ENCODE results near the gene PLEKHD1.

Gene PLEKHD1

DNA sequence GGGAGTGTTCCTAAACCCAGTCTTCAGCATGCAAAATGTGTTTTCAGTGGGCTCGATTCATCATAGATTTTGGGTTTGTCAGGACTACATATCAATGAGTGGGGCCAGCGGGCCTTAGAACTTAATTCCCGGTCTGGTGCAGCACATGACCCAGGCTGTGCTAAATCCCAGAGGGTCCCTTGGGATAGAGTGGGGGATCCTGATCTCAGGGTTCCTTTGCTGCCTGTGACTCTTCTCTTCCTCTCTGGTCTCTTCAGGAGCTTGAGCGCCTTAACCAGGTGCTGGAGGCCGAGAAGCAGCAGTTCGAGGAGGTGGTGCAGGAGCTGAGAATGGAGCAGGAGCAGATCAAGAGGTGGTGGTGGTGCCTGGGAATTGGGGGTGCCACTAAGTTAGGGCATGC is 37.5 kb downstream of the PLEKHD1 start:
- no peak for DNase-seq

DNA sequence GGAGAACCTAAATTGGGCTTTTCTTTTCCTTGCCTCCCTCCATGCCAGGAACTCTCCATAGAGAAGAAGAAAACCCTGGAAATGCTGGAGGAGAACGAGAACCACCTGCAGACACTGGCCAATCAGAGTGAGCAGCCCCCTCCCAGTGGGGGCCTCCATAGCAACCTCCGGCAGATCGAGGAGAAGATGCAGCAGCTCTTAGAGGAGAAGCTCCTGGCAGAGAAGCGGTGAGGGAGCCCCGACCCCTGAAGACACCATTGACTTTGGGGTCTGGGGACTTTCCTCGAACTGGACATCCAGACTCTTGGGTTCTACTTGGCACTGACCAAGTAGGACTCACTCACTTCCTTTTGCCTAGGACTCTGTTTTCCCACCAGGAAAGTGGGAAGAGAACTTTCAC is 41.4 kb downstream of the PLEKHD1 start:
- no peak for DNase-seq

DNA sequence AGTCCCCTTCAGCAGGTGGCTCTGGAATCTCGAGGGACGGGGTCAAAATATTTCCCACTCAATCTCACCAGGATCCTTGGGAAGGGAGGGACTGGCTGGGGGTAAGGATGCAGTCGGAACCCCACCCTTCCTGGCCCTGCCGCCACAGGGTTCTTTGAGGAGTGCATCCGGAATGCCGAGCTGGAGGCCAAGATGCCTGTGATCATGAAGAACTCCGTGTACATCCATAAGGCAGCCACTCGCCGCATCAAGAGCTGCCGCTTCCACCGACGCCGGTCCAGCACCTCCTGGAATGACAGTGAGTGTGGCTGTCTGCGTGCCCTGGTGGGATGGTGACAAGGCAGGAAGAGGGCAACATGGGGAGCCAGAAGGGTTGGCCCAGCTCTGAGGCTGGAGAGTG is 43.1 kb downstream of the PLEKHD1 start:
- no peak for DNase-seq

DNA sequence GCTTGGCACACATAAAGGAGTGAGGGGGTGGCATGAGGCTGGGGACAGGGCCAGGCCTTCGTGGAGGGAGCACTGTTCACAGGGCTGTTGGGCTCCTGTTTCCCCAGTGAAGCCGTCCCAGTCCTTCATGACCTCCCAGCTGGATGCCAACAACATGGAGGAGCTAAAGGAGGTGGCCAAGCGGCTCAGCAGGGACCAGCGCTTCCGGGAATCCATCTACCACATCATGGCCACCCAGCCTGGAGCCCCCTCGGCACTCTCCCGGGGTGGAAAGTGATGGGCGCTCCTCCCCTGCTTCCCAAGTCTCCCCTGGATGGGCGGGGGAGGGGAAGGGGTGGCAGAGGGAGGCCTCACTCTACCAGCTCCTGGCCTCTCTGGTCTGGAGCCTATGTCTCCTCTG is 43.6 kb downstream of the PLEKHD1 start:
- DNase-seq = no peak

DNA sequence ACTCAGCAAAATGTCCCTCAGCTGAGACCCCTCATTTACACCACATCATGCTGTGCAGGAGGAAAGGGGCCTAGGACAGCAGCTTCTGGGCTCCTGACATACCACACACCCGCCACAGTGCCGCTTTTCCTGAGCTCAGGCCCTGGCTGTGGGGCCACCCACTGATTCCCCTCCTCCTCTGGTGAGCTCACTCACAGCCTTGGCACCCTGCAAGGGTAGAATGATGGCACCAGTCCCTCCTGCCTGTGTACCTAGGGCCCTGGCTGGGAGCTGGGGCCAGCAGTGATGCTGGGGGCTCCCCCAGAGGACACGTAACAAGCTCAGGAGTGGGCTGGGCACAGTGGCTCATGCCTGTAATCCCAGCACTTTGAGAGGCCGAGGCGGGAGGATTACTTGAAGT is 44.4 kb downstream of the PLEKHD1 start:
- DNase-seq = no peak

DNA sequence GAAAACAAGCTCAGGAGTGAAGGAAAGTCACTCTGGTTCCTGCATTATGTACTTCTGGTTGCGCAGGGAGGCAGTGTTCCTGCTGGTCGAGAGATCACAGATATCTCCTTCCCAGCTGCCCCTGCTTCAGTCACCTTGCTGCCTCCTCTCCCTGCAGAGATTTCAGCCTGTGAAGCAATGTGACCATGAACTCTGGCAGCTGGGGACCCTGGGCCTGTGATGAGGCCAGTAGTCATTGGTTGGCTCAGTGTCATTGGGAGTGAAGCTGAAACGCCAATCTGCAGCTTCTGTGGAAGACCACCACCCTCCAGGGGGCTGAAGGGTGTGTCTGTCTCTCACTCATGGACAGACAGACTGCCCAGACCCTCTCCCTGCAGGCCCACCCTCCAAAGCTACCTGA is 45.0 kb downstream of the PLEKHD1 start:
- no peak for DNase-seq

DNA sequence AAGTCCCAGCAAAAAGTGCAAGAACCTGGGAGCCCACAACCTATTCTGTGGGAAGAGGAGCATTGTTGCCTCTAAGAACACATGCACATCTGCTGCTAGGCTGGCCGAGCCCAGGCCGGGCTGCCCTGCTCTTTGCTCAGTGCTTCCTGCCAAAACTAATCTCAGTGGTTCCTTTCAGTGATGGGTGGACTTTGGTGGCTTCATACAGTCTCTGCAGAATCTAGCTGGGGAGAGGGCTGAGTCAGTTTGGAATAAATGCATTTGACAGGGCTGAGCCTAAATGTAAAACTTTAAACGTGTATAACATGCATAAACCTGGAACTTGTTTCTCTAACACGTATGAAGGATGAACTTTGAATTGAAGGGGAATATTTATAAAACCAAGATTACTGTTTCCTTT is 45.6 kb downstream of the PLEKHD1 start:
- no peak for DNase-seq

DNA sequence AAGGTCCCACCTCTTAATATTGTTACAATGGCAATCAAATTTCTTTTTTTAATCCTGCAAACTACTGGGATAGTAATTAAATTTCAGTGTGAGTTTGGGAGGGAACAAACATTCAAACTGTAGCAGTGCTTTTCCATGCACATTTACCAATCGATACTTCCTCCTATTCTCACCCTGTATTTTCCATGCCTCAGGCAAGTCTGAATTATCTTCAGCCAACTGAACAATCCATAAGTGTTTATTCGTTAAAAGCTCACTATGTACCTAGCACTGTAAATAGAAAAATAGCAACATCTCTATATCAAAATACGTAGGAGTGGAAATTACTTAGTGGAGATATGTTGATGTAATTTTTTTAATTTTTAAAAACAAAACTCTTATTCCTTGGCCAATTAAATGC is 46.6 kb downstream of the PLEKHD1 start:
- DNase-seq = no peak

DNA sequence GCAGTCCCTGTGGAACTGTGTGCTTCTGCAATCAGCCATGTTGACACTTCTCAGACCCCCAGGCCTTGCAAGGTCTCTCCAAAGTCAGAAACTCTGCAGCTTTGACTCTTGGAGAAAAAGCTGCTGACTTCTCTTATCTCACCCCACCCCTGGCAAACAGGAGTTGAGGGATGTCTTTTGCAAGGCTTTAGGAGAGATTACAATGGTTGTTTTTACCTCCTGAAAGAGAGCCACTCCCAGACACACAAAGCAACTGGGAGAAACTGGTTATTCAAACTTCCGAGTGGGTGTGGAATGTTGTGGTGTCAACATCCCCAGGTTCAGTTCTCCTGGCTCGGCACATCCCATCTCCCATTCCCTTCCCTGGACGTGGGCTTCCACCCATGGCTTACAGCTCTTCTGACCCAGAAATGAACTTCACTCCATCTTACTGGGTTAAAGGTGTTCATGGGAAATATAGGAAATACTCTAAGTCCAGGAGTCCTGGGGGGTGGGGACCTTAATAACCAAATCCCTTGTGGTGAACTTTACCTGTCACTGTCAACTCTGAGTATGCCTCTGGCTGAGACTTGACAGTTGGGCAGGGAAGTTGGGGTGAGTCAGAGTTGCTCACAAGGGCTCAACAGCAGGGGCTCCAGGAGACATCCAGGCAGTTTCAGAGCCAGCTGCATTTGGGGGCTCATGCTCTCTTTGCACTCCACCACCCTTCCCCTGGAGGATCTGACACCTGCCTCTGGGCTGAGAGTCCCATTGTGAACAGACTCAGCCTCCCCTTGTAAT is 48.2 kb downstream of the PLEKHD1 start:
- DNase-seq = no peak

DNA sequence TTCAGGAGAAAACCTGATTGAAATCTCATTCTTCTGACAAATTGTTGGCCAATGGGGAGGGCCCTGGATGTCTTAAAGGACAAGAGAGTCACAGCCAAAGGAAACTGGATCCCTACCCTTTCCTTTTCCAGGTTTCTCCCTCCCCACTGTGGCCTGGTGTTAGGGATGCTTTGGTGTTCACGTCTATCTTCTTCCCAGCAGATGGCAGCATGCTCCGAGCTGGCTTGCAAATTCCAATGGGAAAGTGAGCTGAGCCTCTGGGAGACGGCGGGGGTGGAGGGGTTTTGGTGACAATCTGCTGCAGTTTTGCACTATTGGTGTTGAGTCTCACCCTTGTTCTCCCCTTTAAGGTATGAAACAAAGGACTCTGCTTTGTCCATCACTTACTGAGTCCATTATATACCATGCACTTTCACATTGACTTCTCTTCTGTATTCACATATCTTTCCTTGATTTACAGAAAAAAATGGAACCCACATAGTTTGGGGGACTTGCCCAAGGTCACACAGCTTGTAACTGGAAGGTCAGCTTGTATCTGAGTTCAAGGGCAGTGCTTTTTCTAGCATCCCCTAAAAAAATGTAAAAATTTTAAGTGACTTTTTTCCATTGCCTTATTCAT is 50.8 kb downstream of the PLEKHD1 start:
- DNase-seq = no peak

DNA sequence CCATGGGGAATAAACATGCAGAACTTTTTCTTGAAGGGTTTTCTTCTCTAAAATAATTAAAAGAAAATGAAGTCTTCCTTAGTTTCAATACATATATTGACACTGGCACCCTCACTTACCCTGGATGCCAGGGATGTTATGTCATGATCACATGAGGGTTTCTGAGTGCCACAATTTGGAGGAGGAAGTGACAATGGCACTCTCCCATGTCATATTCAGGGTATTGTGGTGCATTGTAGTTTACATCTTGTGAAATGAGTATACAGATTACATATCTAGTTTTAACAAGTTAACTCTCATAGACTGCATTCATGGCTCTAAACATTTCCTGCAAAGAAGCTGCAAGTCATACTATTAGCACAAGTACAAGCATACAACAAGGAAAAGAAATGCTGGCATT is 52.4 kb downstream of the PLEKHD1 start:
- peak in 1 of 5 experiments; percentile 8 for DNase-seq

DNA sequence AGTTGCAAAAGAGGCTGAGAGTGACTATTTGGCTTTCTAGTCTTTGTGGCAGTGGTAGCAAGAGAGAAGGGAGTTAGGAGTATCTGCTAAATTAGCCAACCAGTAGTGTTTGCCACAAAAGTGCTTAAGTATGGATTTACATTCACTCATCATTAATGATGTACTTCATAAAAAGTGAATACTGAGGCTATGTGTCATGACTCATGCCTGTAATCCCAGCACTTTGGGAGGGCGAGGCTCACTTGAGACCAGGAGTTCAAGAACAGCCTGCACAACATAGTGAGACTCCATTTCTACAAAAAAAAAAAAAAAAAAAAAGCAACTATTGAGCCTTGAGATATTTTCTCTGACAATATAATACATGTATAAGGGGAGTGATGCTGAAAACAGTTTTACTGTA is 53.4 kb downstream of the PLEKHD1 start:
- no peak for DNase-seq

DNA sequence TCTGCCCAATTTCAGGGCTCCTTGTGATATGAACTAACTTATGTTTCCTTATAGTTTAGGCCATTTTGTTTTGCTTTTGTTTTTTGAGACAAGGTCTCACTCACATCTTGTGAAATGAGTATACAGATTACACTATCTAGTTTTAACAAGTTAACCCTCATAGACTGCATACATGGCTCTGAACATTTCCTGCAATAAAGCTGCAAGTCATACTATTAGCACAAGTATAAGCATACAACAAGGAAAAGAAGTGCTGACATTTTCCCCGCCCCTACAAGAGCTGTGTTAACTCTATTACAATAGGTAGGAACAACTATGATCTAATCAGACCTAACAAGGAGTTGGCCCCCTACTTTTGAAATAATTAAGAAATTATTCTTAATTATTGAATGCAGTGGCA is 54.2 kb downstream of the PLEKHD1 start:
- no peak for DNase-seq

DNA sequence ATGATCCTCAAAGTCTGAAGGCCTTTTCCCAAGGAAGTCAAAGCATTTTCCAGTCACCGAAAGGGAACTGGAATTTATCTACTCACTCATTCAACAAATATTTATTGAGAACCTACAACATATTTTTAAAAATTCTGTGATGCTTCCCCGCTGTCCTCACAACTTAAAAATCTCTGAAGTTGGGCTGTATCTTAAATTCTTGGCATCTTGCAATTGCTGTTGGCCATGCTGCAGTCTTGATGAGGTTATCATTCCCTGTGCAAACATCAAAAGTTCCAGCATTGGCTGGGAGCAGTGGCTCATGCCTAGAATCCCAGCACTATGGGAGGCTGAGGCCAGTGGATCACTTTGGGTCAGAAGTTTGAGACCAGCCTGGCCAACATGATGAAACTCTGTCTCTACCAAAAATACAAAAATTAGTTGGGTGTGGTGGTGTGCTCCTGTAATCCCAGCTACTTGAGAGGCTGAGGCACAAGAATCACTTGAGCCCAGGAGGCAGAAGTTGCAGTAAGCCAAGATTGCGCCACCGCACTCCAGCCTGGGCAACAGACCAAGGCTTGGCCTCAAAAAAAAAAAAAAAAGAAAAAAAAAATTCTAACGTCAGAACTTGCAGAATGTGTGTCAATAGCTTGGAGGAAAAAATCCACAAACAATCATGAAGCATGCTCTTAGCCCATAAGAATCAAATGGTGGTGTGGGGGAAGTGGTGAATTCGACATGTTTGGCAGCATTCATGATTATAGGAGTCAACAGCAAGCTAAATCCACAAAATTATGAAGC is 55.3 kb downstream of the PLEKHD1 start:
- no peak for DNase-seq

DNA sequence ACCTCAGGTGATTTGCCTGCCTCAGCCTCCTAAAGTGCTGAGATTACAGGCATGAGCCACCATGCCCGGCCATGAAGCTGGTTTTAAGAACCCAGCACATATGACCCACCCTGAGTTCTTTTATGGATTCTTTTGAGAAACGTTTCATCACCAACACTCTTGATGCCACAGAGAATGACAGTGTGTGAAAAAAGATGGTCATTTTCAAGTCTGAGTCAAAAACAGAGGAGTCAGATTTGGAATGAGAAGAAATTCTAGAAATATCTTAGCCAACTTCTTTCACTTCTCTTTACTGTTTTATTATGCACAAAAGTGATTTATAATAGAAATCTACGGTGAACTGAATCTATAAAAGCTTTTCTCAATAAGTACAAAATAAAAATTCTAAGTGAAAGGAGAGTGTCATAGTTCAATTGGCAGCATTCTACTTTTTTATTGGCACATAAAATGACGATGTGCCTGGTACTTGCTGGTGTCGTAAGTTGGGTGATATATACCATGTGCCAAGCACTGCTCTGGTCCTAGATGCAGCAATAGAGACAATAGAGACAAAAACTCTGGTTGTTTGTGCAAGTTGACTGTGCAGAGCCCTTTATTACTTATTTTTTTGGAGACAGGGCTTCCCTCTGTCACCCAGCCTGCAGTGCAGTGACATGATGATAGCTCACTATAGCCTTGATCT is 56.3 kb downstream of the PLEKHD1 start:
- DNase-seq = no peak

DNA sequence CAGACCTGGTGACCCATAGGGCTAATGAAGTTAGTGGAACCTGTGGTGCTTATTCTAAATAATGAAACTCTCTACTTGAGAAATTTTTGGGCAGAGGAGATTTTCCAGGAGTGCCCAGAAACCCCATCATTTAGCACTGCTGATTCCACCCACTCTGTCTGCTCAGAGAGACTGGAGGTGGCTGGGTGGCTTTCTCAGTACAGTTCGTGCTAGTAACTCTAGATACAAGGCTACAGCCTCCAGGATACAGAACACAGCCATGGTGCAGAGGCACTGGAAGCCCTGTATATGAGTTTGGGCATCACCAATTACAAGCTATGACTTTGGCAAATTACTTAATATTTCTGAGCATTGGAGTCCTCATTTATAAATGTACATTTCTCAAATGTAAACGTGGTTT is 57.8 kb downstream of the PLEKHD1 start:
- DNase-seq = no peak

DNA sequence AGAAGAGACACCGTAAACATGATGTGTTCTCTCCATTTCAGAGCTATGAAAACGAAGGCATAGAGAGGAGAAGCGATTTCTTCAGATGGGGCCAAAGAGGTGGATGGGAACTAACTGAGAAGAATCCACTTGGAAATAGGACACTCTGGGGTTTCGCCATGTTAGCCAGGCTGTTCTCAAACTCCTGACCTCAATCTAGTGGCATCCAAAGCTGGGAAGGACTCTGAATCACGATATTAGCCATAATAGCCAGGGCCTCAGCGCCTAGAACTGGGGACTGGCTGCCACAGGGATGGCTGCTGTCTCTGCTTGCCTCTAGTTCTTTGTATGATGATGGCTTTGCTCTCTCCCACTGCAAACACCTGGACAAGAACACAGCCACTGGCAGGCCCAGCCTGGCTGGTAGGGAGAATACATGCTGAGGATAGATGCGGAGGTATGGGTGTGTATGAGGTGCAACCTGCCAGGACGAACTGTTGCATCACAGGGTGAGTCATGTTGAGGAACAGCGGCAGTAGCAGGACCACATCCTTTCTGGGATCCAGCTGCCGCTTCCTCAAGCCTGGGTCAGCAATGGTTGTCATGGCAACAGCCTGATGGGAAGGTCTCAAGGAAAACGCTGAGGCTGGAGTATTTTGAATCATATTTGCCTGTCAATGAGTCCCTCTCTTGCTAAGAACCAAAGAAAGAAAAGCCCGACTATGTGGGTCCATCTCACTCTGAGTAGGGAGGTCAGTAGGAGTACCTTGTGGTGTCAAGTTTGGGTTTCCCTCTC is 59.0 kb downstream of the PLEKHD1 start:
- peak in 2 of 5 experiments; percentile 32 to 37 for DNase-seq

DNA sequence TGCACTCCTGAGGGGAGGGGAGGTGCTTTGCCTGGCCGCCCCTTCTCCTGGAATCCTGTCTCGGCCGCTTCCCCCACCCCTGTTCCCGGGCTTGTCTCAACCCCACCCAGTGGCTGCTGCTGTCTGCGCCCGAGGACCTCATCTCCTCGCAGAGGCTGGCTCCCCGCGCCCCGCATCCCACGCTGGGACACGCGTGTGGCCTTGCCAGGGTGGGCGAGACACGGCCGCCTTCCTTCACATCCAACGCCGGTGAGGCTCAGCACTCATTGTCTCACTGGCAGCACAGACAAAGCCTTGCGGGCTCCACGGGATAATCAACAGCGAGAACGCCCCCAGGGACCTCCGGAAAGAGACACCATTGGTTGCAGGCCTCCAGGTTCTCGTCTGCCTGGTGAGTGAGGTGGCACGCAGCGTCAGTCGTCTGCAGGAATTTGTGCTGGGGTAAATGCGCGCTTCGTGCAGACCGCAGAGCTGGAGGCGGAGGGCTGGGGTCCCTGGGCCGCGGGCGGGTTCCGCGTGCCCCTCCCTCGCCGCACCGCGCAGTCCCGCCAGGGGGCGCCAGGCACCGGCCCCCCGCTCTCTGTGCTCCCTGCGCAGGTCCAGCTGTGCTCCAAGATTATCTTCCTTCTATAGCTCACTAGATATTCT is 63.3 kb downstream of the PLEKHD1 start:
- DNase-seq = peak in 1 of 5 experiments; percentile 21

DNA sequence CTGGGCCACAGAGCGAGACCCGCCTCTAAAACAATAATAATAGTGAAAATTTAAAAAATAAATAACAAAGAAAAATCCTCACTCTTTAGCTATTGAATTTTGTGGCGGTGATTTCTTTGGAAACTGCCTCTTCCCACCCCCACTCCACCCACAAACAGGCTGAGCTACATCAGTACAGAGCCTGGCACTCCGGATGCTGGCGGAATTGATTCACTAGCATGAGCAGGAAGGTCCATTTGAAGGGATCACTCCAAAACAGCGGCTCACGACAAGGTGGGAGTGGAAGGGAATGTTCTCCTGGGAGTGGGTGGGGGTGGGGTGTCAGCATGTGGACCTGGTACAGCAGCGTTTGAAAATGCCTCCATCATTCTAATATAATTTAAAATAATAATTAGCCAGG is 64.0 kb downstream of the PLEKHD1 start:
- DNase-seq = no peak

DNA sequence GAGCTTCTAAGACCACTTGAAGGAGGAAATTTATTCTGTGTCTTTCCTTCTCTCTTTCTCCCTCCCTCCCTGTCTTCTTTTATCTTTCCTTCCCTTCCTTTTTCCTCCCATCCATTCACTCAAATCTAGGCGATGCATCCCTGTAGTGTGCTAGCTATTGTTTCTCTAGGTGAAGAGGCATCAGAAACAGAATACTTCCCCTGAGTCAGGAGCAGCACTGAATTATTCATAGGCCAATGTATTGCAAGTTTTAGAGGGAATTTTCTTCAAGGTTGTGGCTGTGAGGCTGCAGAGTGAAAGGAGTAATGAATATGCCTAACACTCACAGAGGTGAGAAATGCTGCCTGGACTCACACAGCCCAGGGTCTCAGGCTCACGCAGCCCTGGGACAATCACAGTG is 67.0 kb downstream of the PLEKHD1 start:
- DNase-seq = no peak

DNA sequence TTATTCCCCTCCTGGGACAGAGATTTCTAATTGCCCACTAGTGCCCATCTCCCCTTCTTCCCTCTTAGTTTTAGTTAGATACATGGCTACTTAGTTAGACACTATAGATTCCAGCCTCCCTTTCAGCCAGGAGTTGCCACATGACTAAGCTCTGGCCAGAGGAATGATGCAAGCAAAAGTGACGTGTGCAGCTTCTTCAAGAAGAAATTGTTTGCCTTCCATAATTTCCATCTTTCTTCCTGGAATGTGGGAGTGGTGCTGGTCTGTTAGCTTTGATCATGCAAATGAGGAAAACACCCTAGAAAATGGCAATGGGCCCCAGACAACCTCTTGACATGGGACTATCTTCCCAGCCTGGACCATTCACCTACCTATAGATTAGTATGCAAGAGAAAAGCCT is 68.7 kb downstream of the PLEKHD1 start:
- no peak for DNase-seq

DNA sequence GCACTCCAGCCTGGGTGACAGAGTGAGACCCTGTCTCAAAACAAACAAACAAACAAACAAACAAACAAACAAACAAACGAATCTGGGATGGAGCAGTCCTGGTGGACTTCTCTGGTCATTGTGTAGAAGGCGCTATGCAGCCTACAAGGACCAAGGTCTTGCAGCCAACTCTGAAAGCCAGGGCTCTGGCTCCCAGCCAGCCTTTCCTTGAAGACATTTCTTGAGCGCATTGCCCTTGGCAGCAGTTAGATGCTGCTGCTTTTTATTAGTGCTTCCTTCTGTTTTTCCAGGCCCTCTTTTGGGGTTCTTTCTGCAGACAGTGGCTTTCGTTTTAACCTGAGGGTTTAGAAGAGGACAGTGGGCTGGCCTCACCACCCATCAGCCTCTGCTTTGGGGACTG is 70.0 kb downstream of the PLEKHD1 start:
- DNase-seq = no peak

All from T-helper 2 cell (primary cell).